B cell (primary cell): ENCODE results near the gene LYRM1. TPM values are rescaled to one million over a fixed set of nuclear protein-coding genes. Genes with fewer than 3 reads are reported as not detected.

ENCODE experiments used
- ATAC-seq: fragments of 200-7000 bp; cut with Tn5 transposase; one replicate; pipeline ENCODE4 v1.10.0; 2021; ENCODE audit warnings: low read depth, mild to moderate bottlenecking, moderate number of reproducible peaks, moderate library complexity
- CTCF ChIA-PET: fragments of 350-600 bp; sonication (Branson Sonifier 250); formaldehyde crosslinking; loops from one replicate; lab custom pipeline; 2021; ENCODE audit warnings: antibody characterized with exemption, inconsistent platforms; lab: Charles Lee
- POLR2A ChIA-PET: fragments of 350-600 bp; sonication (Branson Sonifier 250); formaldehyde crosslinking; loops from one replicate; lab custom pipeline; 2021; ENCODE audit warnings: antibody characterized with exemption; lab: Charles Lee
- DNase-seq: peaks from one replicate; pipeline ENCODE4 v3.0.0; 2013
- H2AFZ ChIP-seq: 2 replicates; pipeline ENCODE4 v1.6.1; 2012; ENCODE audit warnings: mild to moderate bottlenecking, low read depth, low read length; ENCODE audit not compliant: insufficient read depth, poor library complexity, severe bottlenecking
- H3K27ac ChIP-seq, 2 donors: 1 replicate in 1 of 2; 2 replicates in 1 of 2; pipeline ENCODE4 v1.5.1; 2012 to 2013; ENCODE audit warnings: low read length in 2 of 2, mild to moderate bottlenecking in 2 of 2, moderate library complexity in 1 of 2
- H3K27me3 ChIP-seq, 4 experiments: fragments of 200-600 bp in 1 of 4; sonication (generic) in 1 of 4; replicated peaks in 1 of 4; 1 replicate in 2 of 4; 2 replicates in 2 of 4; pipeline versions ENCODE4 v1.6.1 to v1.7.0; 2013 to 2016; ENCODE audit warnings: low read length in 3 of 4, mild to moderate bottlenecking in 2 of 4, mixed read lengths in 1 of 4, moderate library complexity in 1 of 4; ENCODE audit not compliant: insufficient read depth in 4 of 4, control insufficient read depth in 3 of 4; ENCODE audit errors: control extremely low read depth in 1 of 4
- H3K36me3 ChIP-seq, 2 experiments: replicated peaks in 1 of 2; 1 replicate in 1 of 2; 2 replicates in 1 of 2; pipeline versions ENCODE4 v1.6.1 to v1.7.1; 2013; ENCODE audit warnings: low read length in 1 of 2; ENCODE audit not compliant: insufficient read depth in 2 of 2, control insufficient read depth in 1 of 2; ENCODE audit errors: control extremely low read depth in 1 of 2, extremely low read depth in 1 of 2
- H3K4me1 ChIP-seq, 2 donors: fragments of 200-600 bp in 1 of 2; sonication (generic) in 1 of 2; 1 replicate in 1 of 2; 2 replicates in 1 of 2; pipeline versions ENCODE4 v1.5.1 to v1.6.1; 2013 to 2017; ENCODE audit warnings: low read length in 2 of 2; ENCODE audit not compliant: control insufficient read depth in 2 of 2, insufficient read depth in 2 of 2
- H3K4me2 ChIP-seq: replicated peaks from 2 replicates; pipeline ENCODE3; 2012; ENCODE audit warnings: mild to moderate bottlenecking, low read depth, low read length; ENCODE audit not compliant: poor library complexity, severe bottlenecking
- H3K4me3 ChIP-seq, 5 experiments: fragments of 200-600 bp in 1 of 5; sonication (generic) in 1 of 5; 1 replicate in 3 of 5; 2 replicates in 2 of 5; pipeline versions ENCODE4 v1.5.1 to v1.7.0; 2011 to 2016; ENCODE audit warnings: low read length in 4 of 5, mild to moderate bottlenecking in 4 of 5, low read depth in 2 of 5, control low read depth in 1 of 5, moderate library complexity in 1 of 5; ENCODE audit not compliant: insufficient read depth in 1 of 5; ENCODE audit errors: control extremely low read depth in 1 of 5, extremely low read depth in 1 of 5
- H3K79me2 ChIP-seq: fragments of 200-600 bp; sonication (generic); one replicate; pipeline ENCODE4 v1.6.0; 2016; ENCODE audit warnings: low read length; ENCODE audit not compliant: control insufficient read depth, insufficient read depth
- H3K9ac ChIP-seq: fragments of 200-600 bp; sonication (generic); 2 replicates; pipeline ENCODE4 v1.6.1; 2017; ENCODE audit warnings: mild to moderate bottlenecking, low read length, moderate library complexity
- H3K9me3 ChIP-seq, 3 donors: one replicate each; pipeline versions ENCODE4 v1.6.1 to v1.7.1; 2013; ENCODE audit warnings: low read length in 2 of 3; ENCODE audit not compliant: control insufficient read depth in 2 of 3, insufficient read depth in 1 of 3; ENCODE audit errors: control extremely low read depth in 1 of 3
- H4K20me1 ChIP-seq: 2 replicates; pipeline ENCODE4 v1.6.0; 2012; ENCODE audit warnings: mild to moderate bottlenecking, low read length; ENCODE audit not compliant: insufficient read depth, control insufficient read depth, poor library complexity, severe bottlenecking
- H3K27ac Mint-ChIP-seq: one replicate; pipeline ENCODE4 v1.8.0; 2021; ENCODE audit warnings: mixed read lengths
- H3K27me3 Mint-ChIP-seq: one replicate; pipeline ENCODE4 v1.8.0; 2021; ENCODE audit warnings: mixed read lengths
- H3K4me1 Mint-ChIP-seq: one replicate; pipeline ENCODE4 v1.8.0; 2021; ENCODE audit warnings: mixed read lengths
- H3K4me3 Mint-ChIP-seq: one replicate; pipeline ENCODE4 v1.8.0; 2021; ENCODE audit warnings: mixed read lengths
- H3K9me3 Mint-ChIP-seq: one replicate; pipeline ENCODE4 v1.8.0; 2022; ENCODE audit warnings: mixed read lengths; ENCODE audit not compliant: insufficient read depth
- EZH2 ChIP-seq: IDR thresholded peaks from 2 replicates; pipeline ENCODE4 v1.6.1; 2012; ENCODE audit warnings: borderline replicate concordance, low read depth, mild to moderate bottlenecking, moderate library complexity, low read length; ENCODE audit not compliant: insufficient read depth, poor library complexity, severe bottlenecking
- WGBS: methylation state at CpG from one replicate; pipeline ENCODE4 v1.1.5; 2013; ENCODE audit warnings: missing lambda C conversion rate; ENCODE audit not compliant: insufficient coverage; 5-methylcytosine and 5-hydroxymethylcytosine counted together
- intact Hi-C: fragments of 100-400 bp; cut with micrococcal nuclease; formaldehyde crosslinking; loops from one replicate; pipeline ENCODE4 v1.10.0; 2022
- polyA plus RNA-seq: library from polyadenylated mRNA; depleted of rRNA; stranded (reverse); fragments of >200 nt; gene quantifications from 2 replicates; pipeline ENCODE4 v1.2.3, GENCODE V29; 2012
- total RNA-seq, 2 donors: library from RNA; stranded (reverse); fragments of 120-200 nt in 1 of 2; gene quantifications; 1 replicate in 1 of 2; 2 replicates in 1 of 2; pipeline versions ENCODE4 v1.2.3 to v1.2.4, GENCODE V29; 2013 to 2022
- TF ChIP-seq, protein P1 (sequence below): fragments of 200-600 bp; IDR thresholded peaks from one replicate; pipeline ENCODE4 v1.8.0; 2022; ENCODE audit warnings: antibody characterized with exemption, mild to moderate bottlenecking

The LYRM1 gene
- total and polyA plus RNA-seq, 2 donors (not counting 1 experiment from before 2014, with no cell fraction given) = 20.0 to 21.8 TPM

DNA sequence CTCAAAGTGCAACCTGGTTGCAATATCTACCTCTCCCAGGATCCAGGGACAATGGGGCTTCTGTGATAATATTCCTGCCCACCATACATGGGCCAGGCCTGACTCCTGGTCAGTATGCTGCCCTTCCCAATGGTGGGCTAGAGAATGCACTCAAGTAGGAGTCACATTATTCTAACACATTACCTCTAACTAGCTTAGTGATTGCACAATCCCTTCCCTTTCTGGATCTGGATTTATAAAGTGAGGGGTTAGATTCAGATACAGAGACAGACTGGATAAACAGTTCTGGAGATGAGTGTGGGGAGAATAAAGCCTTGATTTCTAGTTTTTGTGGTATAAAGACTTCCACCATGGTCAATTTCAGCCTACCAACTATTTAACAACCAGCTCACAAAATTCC, 33.0 kb downstream of the LYRM1 start:
- DNase-seq = no peak
- ATAC-seq = no peak

DNA sequence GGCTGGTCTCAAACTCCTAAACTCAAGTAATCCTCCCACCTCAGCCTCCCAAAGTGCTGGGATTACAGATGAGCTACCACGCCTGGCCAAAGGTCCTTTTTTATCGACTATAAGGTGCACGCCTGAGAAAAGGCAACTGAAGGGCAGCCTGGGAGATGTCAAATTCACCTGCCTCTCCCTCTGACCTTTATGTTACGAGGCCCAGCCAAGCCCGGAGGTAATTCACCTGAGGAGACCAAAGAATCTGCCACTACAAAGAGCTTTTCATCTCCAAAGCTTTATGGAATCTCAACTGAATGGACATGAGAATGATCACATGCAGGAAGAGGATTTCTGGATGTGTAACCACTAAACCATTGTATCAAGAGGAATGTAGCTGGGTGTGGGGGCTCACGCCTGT, 37.2 kb downstream of the LYRM1 start:
- no peaks in the 10 kb centered on the region for H4K20me1 ChIP-seq
- H3K27ac ChIP-seq = no peak overlapping the region
- POLR2A ChIA-PET = no interaction called here
- H3K4me3 ChIP-seq = no peak overlapping the region
- no peak overlapping the region for H3K4me3 Mint-ChIP-seq
- no peak overlapping the region for H3K9ac ChIP-seq
- intact Hi-C loops = no loop called here
- DNase-seq (no peak), ATAC-seq (no peak)
- H3K4me1 ChIP-seq = no peaks in the 10 kb centered on the region
- H3K27ac Mint-ChIP-seq = no peak overlapping the region
- H3K4me1 Mint-ChIP-seq = peaks cover 4% of the 10 kb centered on the region
- no peaks in the 10 kb centered on the region for H3K9me3 Mint-ChIP-seq
- CTCF ChIA-PET = no interaction called here
- H3K9me3 ChIP-seq = no peaks in the 10 kb centered on the region
- WGBS = 96% methylated on average over 5 of the region's 6 CpGs
- no peak overlapping the region for H2AFZ ChIP-seq
- no peaks in the 10 kb centered on the region for H3K36me3 ChIP-seq
- TF ChIP-seq, protein P1, sequence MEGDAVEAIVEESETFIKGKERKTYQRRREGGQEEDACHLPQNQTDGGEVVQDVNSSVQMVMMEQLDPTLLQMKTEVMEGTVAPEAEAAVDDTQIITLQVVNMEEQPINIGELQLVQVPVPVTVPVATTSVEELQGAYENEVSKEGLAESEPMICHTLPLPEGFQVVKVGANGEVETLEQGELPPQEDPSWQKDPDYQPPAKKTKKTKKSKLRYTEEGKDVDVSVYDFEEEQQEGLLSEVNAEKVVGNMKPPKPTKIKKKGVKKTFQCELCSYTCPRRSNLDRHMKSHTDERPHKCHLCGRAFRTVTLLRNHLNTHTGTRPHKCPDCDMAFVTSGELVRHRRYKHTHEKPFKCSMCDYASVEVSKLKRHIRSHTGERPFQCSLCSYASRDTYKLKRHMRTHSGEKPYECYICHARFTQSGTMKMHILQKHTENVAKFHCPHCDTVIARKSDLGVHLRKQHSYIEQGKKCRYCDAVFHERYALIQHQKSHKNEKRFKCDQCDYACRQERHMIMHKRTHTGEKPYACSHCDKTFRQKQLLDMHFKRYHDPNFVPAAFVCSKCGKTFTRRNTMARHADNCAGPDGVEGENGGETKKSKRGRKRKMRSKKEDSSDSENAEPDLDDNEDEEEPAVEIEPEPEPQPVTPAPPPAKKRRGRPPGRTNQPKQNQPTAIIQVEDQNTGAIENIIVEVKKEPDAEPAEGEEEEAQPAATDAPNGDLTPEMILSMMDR = no peak
- no peak for TF ChIP-seq EZH2
- no peaks in the 10 kb centered on the region for H3K27me3 Mint-ChIP-seq
- H3K27me3 ChIP-seq = no peaks in the 10 kb centered on the region
- H3K79me2 ChIP-seq = no peaks in the 10 kb centered on the region
- H3K4me2 ChIP-seq = no peak overlapping the region

More for the DNA sequence above, 33.0 kb downstream of the LYRM1 start:
- Mint-ChIP-seq H3K27ac (no peak overlapping the region), H3K4me3 (no peak overlapping the region), H3K9me3 (no peaks in the 10 kb centered on the region), H3K4me1 (no peaks in the 10 kb centered on the region), H3K27me3 (no peaks in the 10 kb centered on the region)
- Histone ChIP-seq H2AFZ (no peak overlapping the region), H3K27me3 (no peaks in the 10 kb centered on the region), H3K4me3 (no peak overlapping the region), H3K27ac (no peak overlapping the region), H4K20me1 (no peaks in the 10 kb centered on the region), H3K9me3 (no peaks in the 10 kb centered on the region), H3K36me3 (no peaks in the 10 kb centered on the region), H3K9ac (no peak overlapping the region), H3K79me2 (no peaks in the 10 kb centered on the region), H3K4me1 (no peaks in the 10 kb centered on the region), H3K4me2 (no peak overlapping the region)
- intact Hi-C loops = no loop called here
- ChIA-PET CTCF (no interaction called here), POLR2A (no interaction called here)
- TF ChIP-seq EZH2 = no peak
- TF ChIP-seq, protein P1 = no peak
